A172 (cell line): ENCODE data around the gene PARVA. TPM values are rescaled to one million over a fixed set of nuclear protein-coding genes. Genes with fewer than 3 reads are reported as not detected.

Source experiments
- DNase-seq: peaks from one replicate; pipeline ENCODE4 v3.0.0-alpha.2; 2015; ENCODE audit warnings: low spot score
- total RNA-seq: library from RNA; depleted of rRNA; stranded (reverse); fragments of >200 nt; shearing (Covaris generic); gene quantifications from 2 replicates; pipeline ENCODE4 v1.2.3, GENCODE V29; 2014

Gene PARVA
- total RNA-seq, 1 experiment from 2014 or later = 53.8 TPM

DNA sequence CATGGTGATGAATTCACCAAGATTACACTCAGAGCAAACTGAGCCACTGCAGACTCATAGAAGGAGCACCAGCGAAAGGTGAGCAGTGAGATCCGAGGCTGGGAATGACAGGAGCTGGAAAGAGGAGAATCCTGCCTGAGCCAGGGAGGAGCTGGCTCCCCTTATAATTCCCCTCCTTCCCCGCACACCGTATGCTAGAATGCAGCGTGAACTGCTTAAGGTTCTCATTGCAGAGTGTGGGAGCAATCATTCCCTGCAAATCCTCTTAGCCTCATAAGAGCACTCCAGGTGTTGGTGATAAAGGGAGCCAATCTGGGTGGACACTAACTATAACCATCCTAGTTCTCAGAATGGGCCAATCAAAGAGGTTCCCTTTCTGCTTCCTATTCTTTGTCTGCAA is 169.3 kb downstream of the PARVA start:
- no peak for DNase-seq

DNA sequence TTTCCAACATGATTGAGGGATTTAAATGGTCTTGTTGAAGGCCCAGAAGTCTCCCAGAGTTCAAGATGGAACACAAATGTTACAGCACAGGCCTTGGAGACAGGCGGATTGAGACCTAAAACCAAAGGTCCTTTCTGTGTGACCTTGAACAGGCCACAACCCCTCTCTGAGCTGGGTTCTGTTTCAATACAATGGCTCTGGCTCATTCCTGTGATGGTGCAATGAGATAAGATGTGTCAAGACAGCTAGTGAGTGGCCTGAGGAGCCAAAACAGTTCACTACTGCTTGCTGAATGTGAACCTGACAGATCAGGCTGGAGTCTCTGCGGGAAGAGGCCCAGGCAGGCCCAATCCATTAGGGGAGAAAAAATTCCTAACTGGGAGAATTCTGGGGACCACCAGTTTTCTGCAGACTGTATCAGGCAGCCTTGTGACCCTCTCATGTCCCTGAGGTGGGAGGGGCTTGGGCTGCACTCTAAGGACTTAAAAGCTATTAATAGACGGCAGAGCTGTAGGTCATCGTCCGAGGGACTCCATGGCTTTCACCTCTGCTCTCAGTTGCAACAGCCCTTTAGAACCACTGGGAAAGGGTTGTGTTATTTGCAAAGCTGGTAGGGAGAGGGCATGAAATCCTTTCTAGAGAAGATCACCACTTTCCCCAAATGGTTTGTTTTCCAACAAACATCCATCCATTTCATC is 170.7 kb downstream of the PARVA start:
- DNase-seq = no peak

DNA sequence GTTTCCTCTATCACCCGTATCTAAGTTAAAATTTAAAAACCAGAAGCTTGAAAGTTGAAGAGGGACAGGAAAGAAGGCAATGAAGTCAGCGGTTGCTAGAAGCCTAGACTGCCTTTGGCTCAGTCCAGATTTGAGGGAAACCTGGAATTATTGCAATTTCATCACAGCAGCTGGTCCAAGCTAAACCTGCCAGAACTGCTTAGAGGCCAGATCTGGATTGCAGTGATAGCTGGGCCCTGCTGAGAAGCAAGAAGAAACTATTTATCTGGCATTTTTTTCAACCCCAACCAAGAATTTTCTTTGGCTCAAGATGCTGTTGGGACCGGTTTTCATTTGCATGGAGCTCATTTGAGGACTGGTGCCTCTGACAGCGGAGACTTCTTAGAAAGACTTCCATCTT is 175.3 kb downstream of the PARVA start:
- DNase-seq = no peak

DNA sequence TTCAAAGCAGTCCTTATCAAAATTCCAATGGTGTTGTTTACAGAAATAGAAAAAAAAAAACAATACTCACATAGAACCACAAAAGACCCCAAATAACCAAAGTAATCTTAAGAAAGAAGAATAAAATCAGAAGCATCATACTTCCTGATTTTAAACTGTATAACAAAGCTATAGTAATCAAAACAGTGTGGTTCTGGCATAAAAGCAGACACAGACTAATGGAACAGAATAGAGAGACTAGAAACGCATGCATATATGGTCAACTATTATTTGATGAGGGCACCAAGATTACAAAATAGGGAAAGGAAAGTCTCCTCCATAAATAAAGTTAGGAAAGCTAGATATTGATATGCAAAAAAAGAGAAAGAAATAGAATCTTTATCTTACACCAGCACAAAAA is 176.8 kb downstream of the PARVA start:
- no peak for DNase-seq

DNA sequence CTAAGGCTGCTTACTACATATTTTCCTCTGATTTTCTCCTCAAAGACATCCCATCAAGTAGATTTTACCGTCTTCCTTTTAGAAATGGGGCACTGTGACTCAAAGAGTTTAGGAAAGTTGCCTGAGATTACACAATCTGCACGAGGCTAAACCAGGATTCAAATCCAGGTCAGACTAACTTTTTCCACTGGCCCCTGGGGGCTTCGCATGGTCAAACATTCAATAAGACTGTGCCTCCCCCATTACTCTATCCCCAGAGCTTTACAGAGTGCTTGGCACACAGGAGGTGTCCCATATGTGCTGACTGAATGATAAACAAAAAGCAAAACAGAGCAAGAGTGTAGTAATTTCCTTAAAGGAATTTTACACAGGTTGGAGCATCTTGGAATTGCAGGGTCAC is 178.8 kb downstream of the PARVA start:
- DNase-seq = no peak

- peak; percentile 91 for DNase-seq
Measured at GRCh38 chr11:12556788-12557384, 179.5 kb downstream of the PARVA start.

DNA sequence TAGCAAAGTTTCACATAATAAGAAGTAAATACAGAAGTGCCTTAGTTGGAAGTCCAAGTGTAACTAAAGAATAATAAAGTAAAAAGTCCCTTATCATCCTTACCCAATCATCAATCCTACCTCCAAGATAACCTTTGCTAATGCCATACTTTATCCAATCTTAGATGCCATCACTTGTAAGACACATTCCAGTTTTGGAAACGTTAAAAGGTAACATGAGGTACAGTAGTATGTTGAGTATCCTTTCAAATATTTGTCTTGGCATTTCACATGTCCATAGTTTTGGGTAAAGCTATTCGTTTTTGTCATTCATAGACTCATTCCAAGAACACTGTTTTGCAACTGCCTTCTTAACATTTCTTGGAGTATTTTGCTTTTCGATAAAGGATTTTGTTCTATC is 181.6 kb downstream of the PARVA start:
- DNase-seq = no peak

- DNase-seq = no peak
Measured at GRCh38 chr11:12560362-12560761, 183.0 kb downstream of the PARVA start.

- no peak for DNase-seq
Measured at GRCh38 chr11:12560861-12561260, 183.5 kb downstream of the PARVA start.

GRCh38 chr11:12564012-12564411 is 186.6 kb downstream of the PARVA start:
- DNase-seq = no peak

- DNase-seq = no peak
Measured at GRCh38 chr11:12565406-12565805, 188.0 kb downstream of the PARVA start.

DNA sequence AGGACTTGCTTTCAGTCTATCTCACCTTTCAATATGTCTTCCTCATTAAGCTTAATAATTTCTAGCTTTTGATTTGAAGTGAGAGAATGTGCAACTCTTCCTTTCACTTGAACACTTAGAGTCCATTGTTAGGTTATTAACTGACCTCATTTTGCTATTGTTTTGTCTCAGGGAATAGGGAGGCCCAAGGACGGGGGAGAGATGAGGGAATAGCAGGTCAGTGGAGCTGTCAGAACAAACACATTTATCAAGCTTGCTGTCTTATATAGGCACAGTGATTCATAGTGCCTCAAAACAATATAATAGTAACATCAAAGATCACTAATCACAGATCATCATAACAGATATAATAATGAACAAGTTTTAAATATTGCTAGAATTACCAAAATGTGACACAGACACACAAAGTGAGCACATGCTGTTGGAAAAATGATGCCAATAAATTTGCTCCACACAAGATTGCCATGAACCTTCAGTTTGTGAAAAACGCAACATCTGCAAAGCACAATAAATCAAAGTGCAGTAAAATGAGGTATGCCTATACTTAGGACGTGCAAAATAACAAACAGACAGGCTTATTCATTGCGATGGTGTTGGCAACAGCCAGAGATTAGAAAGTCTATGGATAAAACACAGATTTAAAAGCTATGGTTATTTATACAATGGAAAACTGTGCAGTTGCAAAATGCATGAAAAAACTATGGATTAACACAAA is 190.5 kb downstream of the PARVA start:
- DNase-seq = no peak

- peak; percentile 90 for DNase-seq
Measured at GRCh38 chr11:12569499-12570425, 192.4 kb downstream of the PARVA start.

GRCh38 chr11:12573707-12574485 is 196.5 kb downstream of the PARVA start:
- DNase-seq = no peak

DNA sequence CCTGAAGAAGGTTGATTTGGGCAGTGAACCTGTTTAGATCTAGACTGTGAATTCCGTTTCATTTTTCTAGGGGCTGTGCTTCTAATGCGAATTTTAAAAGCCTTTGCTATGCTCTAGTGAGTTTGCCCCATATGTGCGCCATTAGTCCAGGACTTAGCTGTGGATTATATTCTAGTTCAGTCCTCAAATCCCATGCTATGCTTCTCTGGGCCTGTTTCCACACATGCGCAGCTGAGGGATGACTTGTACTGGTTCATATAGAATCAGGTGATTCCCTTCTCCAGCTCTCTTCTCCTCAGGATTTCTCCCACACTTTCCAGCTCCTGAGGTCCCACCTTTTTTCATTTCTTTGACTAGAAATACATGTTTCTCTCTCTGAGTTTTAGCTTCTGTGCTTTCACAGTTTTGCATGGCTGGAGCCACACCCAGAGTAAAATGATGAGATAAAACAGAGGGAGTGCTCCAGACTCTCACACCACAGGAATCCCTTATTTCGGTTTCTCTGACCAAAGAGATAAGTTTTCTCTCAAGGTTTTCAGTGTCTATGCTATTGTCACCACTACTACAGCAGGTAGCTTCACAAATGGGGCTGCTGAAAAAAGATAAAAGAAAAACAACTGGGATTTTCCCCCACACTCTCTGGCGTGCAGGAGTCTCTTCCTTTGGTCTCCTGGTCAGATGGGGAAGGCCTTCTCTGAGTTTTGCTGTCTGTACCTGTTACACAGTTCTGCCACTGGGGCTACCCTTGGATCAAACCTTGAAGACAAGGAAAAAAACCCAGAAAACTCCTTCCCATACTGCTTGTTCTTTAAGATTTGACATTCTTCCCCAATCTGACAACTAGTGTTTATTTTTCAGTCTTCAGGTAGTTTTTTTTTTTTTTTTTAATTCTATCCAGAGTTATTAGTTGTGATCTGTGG is 200.6 kb downstream of the PARVA start:
- no peak for DNase-seq

DNA sequence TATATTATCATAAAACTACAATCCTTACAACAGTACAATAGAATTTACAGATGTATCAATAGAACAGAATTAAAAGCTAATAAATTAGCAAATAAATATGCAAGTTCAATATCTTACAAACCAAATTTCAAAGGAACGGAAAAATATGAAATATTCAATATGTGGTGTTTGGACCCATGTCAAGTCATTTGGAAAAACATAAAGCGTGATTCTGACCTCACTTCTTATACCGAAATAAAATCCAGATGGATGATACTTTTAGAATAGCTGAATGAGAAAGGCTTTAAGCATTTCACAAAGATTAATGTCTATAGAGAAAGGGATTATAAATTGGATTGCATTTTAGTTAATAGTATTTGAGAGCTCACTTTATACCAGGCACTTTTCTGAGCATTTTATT is 204.0 kb downstream of the PARVA start:
- DNase-seq = no peak

- DNase-seq = peak; percentile 81
Measured at GRCh38 chr11:12581923-12582322, 204.6 kb downstream of the PARVA start.
